GM18505 (cell line): ENCODE data around the gene SATB2.

Experiments used
- ATAC-seq: cut with Tn5 transposase; IDR thresholded peaks from one replicate; pipeline ENCODE4 v1.9.1; 2021; ENCODE audit not compliant: unreplicated experiment
- POLR2A ChIP-seq: IDR thresholded peaks from 4 replicates; pipeline ENCODE4 v1.6.1; 2011; ENCODE audit warnings: borderline replicate concordance; ENCODE audit not compliant: insufficient read depth, insufficient read length; ENCODE audit errors: extremely low read depth

SATB2 gene

DNA sequence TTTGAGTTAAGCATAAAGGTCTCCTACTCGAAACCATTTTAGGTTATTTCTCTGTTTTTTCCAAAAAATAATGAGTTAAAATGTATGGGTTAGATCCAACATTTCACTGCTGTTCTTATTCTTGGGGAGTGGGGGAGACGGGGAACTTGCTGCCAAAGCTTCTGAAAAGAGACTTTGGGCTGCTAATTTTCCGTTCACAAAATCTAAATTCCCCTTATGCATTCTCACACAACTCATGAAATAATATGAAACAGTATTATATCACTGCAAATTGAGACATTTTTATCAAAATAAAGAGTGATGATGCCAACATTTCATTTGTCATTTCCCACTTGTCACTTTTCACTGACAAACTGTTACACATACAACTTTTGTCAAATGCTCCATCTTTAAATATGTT lies 7.8 kb downstream of the SATB2 start:
- no peak for TF ChIP-seq POLR2A
- no peak for ATAC-seq

DNA sequence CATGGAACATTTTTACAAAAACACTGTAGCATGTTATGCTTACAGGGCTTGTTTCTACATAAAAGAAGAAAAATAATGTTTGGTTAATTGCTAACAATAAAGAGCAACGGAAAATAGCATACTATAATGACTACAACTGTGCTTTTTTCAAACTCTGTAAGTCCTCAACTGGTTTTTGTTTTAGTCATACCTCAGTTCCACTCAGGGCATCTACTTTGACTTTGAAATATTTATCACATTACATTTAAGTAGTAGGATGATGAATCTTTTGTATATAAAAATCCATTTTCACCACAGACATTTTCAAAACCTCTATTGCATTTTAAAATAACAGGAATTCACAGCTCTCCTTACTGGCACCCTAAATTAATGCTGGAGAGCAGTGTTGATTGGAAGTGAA lies 8.3 kb downstream of the SATB2 start:
- ATAC-seq: no peak
- TF ChIP-seq POLR2A: no peak

DNA sequence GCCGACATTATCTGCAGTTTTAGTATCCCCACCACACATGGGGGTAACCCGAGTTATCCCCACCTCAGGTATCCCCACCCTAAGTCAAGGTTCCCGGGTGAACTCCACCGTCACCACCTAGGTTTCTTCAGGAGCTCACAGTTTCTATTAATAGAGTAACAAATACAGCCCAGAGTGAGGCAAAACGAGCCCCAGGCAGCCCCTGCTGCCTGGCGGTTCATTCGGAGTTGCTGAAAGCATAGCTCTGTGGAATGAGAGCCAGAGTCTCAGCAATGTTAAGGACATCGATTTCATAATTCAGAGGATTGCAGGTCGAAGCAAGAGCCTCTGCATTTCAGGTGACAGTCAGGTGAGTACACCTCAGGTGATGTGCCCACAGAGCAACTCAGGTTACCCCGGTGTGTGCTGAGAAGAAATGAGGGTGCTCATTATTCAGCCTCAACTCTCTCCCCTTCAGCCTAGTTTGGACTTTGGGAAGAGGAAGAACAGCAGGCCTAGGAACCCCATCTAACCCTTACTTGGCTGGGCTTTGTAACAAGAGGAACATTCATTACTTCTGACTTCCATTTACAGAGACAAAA lies 10.7 kb downstream of the SATB2 start:
- no peak for ATAC-seq

DNA sequence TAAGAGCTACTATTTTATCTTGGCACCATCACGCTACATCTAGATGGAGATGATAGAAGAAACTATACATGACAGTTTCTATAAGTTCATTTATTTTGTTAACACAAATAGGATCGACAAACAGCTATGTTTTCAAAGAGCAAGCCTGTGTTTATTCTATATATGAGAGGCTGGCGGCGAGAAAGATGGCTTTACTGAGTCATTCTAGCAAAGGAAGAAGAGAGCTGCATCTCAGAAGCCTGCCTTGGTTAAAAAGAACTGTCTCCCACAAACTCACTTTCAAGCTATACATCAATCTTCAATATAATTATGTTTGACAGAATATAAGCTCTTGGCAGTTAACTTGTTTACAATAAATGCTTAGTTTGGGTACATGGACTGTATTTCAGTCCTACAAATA lies 13.0 kb downstream of the SATB2 start:
- TF ChIP-seq POLR2A: no peak

More for the DNA sequence above, 10.7 kb downstream of the SATB2 start:
- TF ChIP-seq POLR2A: no peak

DNA sequence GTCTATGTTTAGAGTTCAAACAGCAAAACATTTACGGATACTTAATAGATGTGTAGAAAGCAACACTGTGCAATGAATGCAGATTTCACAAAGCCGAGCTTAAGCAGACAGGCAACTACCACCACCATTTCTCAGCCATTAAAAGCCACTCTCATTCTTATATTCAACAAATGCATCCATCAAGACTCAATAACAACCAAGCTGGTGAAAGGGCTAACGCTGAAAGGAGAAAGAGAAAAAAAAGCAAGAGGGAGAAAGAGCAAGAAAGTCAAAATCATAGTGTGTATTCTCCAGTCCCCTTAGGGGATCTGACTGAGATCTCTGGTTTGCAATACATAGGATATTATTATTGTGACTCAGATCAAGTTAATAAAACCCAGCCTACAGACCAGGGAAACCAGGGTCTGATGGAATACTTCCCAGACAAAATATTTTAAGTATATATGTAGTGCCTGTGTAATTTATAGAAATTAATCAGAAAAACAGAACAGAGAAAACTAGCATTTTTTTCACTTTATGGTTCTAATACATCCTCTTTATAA lies 14.1 kb downstream of the SATB2 start:
- no peak for TF ChIP-seq POLR2A
- no peak for ATAC-seq

More for the DNA sequence above, 13.0 kb downstream of the SATB2 start:
- ATAC-seq: no peak

DNA sequence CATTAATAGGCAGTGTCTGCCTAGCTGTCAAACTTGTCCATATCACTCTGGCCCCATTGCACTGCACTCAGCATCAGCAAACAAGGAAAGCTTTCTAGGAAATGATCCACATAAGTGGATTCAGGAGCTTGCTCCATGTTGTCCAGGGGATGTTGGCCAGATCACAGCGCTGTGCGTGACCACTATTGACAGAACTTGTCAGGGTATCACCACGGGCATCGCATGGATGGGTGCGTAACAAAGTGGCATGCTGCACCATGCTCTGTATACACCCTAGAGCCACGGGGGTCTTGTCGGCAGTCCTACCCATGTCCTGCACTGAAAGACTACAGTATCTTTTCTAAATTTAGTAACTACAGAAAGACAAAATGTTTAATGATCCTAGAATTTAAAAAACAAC lies 15.6 kb downstream of the SATB2 start:
- TF ChIP-seq POLR2A: no peak
- ATAC-seq: no peak

DNA sequence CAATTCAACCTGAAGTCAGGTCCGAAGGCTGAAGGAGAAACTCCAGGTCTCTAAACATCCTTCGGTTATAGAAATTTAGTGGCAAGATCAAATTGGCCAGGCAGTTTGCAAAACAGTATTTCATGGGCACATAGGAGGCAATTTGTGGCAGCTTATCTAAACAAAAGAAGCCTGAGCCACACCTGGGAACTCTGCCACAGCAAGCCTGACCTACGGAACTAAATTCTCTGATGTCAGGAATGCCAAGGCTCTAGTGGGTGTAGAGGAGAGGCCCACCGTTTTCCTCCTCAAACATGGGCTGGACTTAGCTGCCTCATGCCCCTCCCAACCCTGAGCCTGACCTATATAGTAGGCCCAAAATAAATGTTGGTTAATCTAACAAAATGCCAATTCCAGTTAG lies 16.0 kb downstream of the SATB2 start:
- no peak for ATAC-seq
- no peak for TF ChIP-seq POLR2A

DNA sequence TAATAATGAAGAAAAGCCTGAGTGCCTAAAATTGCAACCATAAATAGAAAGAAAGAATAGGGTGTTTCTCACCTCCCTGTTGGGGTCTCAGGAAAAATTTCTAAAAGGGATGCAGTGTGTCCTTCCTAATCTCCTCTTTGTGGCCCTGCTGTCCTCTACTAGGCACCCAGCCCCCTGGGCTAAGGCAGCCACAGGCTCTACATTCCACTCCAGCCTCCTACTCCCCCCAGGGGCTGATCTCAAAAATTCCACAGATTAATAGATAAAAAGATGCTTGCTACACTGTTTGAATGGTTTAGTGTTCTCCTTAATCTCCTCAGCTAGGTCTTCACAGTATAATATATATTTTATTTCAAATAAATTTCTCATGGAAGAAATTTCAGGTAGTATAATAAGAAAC lies 17.6 kb downstream of the SATB2 start:
- ATAC-seq: no peak

DNA sequence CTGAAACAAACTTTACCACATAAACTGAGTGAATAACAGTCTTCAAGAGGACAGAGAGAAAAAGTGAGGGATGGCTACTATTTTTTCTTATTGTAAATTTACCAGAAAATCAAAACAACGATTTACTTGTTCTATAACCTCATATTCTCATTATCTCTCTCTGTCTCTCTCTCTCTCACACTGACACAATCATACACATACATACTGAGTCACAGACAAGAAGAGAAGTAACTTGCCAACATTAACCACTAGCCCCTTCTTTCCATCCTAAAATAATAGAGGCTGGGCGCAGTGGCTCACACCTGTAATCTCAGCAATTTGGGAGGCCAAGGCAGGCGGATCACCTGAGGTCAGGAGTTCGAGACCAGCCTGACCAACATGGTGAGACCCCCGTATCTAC lies 18.2 kb downstream of the SATB2 start:
- ATAC-seq: no peak
- TF ChIP-seq POLR2A: no peak

More for the DNA sequence above, 17.6 kb downstream of the SATB2 start:
- no peak for TF ChIP-seq POLR2A

DNA sequence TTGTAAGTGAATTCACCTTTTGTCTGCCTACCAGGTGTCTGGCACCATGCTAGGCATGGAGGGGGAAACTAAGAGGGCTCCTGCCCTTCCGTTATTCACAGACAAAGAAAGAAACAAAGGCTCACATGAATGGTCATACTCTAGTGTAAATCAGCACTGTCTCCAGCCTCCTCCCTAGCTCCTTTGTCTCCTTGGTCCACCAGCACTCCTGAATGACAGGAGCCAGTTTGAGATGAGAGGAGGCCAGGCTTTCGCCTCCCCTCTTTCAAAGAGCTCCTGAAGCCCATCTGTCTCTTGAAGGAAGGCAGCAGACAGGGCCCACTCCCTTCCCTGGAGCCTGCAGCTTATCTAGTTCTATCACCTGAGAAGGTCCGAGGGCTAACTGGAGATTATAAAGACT lies 18.7 kb downstream of the SATB2 start:
- no peak for ATAC-seq

DNA sequence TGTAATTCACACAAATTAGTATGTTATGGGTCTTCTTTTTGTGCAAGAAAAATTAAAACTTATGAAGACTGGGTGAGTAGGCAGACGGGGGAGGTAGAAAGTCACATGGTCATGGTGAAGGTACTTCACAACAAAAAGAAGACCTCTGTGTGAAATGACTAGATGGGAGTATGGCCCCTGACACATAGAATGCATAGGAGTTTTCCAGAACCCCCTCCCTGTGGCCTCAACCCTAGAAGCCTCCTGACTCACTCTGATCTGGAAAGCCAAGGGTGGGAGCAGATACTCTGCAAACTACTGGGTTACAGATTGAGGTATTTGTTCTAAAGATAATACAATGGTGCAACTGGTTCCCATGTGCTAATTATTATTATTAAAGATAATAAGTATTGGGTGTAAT lies 23.2 kb downstream of the SATB2 start:
- ATAC-seq: no peak
- TF ChIP-seq POLR2A: no peak

More for the DNA sequence above, 18.7 kb downstream of the SATB2 start:
- no peak for TF ChIP-seq POLR2A

DNA sequence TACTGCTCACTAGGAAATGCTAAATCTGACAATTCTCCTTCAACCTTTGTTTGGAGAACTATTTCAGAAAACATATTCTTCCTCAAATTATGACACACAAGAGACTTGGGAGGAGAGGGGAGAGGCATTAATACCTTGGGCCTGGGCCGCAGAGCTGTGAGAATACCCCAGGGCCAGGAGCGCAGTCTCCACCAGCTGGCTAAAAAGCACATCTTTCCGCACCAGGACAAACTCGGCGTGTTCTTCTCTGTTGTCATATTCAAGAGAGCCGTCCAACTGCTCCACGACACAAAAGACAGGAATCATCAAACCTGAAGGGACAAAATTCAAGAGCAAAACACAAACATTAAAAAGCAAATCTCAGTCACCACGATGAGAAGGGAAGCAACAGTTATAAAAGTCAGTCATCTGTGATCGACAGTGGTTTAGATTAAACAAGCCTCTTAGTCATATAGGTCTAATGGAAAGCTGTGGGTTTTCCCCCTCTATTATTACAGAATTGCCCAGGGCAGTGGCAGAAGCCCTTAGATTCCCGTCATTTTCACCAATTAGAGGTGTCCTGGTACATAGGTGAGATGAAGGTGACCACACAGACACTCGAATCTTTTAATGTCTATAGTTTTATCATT lies 24.4 kb downstream of the SATB2 start:
- ATAC-seq: no peak
- no peak for TF ChIP-seq POLR2A

DNA sequence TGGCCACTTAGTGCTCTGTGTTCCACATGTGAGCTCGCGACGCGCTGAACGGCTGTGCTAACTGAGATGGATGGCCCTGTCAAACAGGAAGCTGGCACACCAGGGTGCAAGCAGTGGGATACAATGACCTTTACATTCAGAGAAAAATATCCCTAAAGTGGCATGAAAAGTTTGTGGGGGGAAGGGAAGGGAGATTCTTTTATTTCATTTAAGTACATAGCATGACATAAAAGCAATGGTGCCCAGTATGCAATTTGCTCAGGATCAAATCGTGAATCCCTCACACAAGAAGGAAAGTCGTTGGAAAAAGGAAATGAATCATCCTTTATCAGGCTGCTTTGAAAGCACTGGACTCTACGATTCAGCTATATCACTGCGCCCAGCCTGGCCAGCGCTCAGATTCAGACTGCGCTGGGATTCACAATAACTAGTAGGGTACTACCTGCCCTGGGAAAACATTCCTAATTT lies 26.0 kb downstream of the SATB2 start:
- no peak for ATAC-seq
- TF ChIP-seq POLR2A: no peak

DNA sequence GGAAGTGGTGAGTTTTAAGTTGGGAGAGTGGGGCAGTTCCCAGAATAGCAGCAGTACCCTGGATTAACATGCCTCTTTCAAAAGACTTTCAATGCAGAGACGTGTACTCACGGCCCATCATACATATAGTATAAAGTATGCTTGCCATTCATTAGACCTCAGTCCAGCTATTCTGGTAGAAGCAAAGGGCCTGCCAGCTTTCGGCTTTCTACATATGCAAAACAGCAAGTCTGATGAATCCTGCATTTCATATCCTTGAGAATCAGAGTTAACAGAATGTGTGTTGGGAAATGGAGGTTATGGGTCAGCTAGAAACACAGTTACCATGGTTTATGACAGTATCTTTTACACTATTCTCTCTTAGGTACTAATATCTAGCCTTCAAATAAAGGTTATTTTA lies 27.5 kb downstream of the SATB2 start:
- ATAC-seq: no peak
- no peak for TF ChIP-seq POLR2A
